ENCODE results near the gene ACAN. TPM values are rescaled to one million over a fixed set of nuclear protein-coding genes. Genes with fewer than 3 reads are reported as not detected.

ACAN gene
- total RNA-seq, 1 experiment from 2014 or later, result 0.50 TPM

DNA sequence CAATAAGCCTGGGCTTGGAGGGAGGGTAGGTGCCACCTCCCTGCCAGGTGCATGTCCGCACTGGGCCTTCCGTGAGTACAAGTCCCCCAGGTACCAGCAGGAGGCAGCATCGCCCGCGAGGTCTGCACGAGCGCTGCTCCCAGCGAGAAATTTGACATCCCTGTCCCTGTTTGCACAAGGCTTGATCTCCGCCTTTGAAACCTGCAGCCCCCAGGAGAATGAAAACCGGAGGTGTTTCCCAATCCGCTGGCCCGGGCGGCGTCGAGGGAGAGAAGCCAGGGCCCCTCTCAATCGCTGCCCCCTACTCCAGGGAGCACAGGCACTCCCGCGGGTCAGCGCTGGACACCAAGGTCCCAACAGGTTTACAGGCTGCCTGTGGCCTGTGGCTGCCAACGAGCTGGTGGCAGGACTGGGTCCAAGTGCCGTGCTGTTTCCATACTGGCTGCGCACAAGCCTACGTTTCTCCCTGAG, 91.1 kb downstream of the ACAN start:
- H2BK12ac ChIP-seq (ENCODE audit: insufficient read length, low read depth, low read length), result no peak overlapping the region
- no peaks in the 10 kb centered on the region for H3K27me3 ChIP-seq (ENCODE audit: insufficient read depth, low read length)
- H3T11ph ChIP-seq (ENCODE audit: low read length), result no peak overlapping the region
- H4K91ac ChIP-seq (ENCODE audit: insufficient read length, low read depth, low read length), result no peak overlapping the region
- peaks cover 30 to 40% of the 10 kb centered on the region in 2 experiments for H3K4me1 Mint-ChIP-seq
- H2BK120ac ChIP-seq (ENCODE audit: low read depth, low read length, poor library complexity, severe bottlenecking), result no peak overlapping the region
- peaks cover 14 to 65% (median 28%) of the 10 kb centered on the region in 3 experiments for H3K36me3 Mint-ChIP-seq (ENCODE audit: insufficient read depth in 1 of 3, low read depth in 3 of 3)
- no peaks in the 10 kb centered on the region for H3K9me3 ChIP-seq (ENCODE audit: control insufficient read depth, low read depth, low read length)
- H2BK20ac ChIP-seq (ENCODE audit: low read depth, low read length, poor library complexity, severe bottlenecking), result no peak overlapping the region
- peak; percentile 89 for DNase-seq
- no peak overlapping the region for H3K14ac ChIP-seq (ENCODE audit: insufficient read depth, low read length)
- peaks cover 9% of the 10 kb centered on the region for H3K27me3 Mint-ChIP-seq (ENCODE audit: low read depth)
- no peak overlapping the region for H3K9ac ChIP-seq (ENCODE audit: extremely low read depth, insufficient read length, low read length)
- no peak overlapping the region for H2BK5ac ChIP-seq (ENCODE audit: insufficient read length, low read length)
- H3K4me2 ChIP-seq (ENCODE audit: insufficient read depth, insufficient read length, low read length), result peak overlapping the region; percentile 66
- H3K9me3 Mint-ChIP-seq, result no peaks in the 10 kb centered on the region
- peaks cover 18% of the 10 kb centered on the region for H3K23me2 ChIP-seq (ENCODE audit: insufficient read length, low read depth, low read length, poor library complexity, severe bottlenecking)
- peak overlapping the region in 1 of 3 experiments; percentile 84; a peak in 1 of 7 replicates for H3K27ac Mint-ChIP-seq
- no peak overlapping the region for H2AFZ ChIP-seq (ENCODE audit: low read length)
- H2BK15ac ChIP-seq (ENCODE audit: low read depth, low read length), result no peak overlapping the region
- no peak overlapping the region for H3K23ac ChIP-seq (ENCODE audit: insufficient read length, low read depth, low read length)
- no peaks in the 10 kb centered on the region for H4K20me1 ChIP-seq (ENCODE audit: control insufficient read depth, insufficient read depth, insufficient read length)
- no peak overlapping the region for H3K27ac ChIP-seq (ENCODE audit: insufficient read length, low read depth, low read length)
- no peaks in the 10 kb centered on the region for H3K79me1 ChIP-seq (ENCODE audit: insufficient read depth, low read depth, low read length, poor library complexity, severe bottlenecking)
- H4K8ac ChIP-seq (replicated peaks; ENCODE audit: insufficient read length, low read depth, low read length), result no peak overlapping the region
- TF ChIP-seq CTCF (conservative IDR thresholded peaks at IDR 0.05), result peak; percentile 97
- H3K56ac ChIP-seq (ENCODE audit: insufficient read length, low read depth, low read length), result no peak overlapping the region
- peaks cover 12% of the 10 kb centered on the region for H3K4me1 ChIP-seq (ENCODE audit: insufficient read depth, low read length)
- no peak overlapping the region for H3K4ac ChIP-seq (ENCODE audit: low read depth, low read length)
- WGBS (ENCODE audit: extremely low coverage, insufficient read length, low lambda C conversion rate), result no CpG with 5 or more reads among the region's 23 CpGs
- H3K79me2 ChIP-seq (ENCODE audit: insufficient read depth, low read length), result no peaks in the 10 kb centered on the region
- peak overlapping the region; percentile 71 to 88 for H3K4me3 Mint-ChIP-seq
- H4K5ac ChIP-seq (ENCODE audit: insufficient read length, low read depth, low read length), result no peak overlapping the region
- no peak overlapping the region for H2AK5ac ChIP-seq (ENCODE audit: insufficient read length, low read length)
- H3K18ac ChIP-seq (ENCODE audit: insufficient read length, low read depth, low read length), result no peak overlapping the region
